ENCODE results near the gene GPR132. TPM values are rescaled to one million over a fixed set of nuclear protein-coding genes. Genes with fewer than 3 reads are reported as not detected.

GPR132 gene
- total and polyA plus RNA-seq, 7 donors, result 0.60 to 8.4 (median 1.9) TPM

- WGBS, 2 donors, result 91 to 93% methylated on average over 17 of the region's 17 CpGs
- Histone ChIP-seq H3K4me1 (peaks cover 0 to 7% (median 0%) of the 10 kb centered on the region in 4 donors), H3K27me3 (peaks cover 0 to 16% (median 5%) of the 10 kb centered on the region in 3 donors), H3K36me3 (no peaks in the 10 kb centered on the region), H3K9me3 (no peaks in the 10 kb centered on the region), H3K4me3 (no peak overlapping the region), H3K27ac (no peak overlapping the region)
- TF ChIP-seq POLR2AphosphoS5 (IDR thresholded peaks at IDR 0.05), result no peak
- no peak for TF ChIP-seq EP300 (IDR thresholded peaks at IDR 0.05)
- TF ChIP-seq POLR2A (IDR thresholded peaks at IDR 0.05), result no peak
- TF ChIP-seq, protein P1, sequence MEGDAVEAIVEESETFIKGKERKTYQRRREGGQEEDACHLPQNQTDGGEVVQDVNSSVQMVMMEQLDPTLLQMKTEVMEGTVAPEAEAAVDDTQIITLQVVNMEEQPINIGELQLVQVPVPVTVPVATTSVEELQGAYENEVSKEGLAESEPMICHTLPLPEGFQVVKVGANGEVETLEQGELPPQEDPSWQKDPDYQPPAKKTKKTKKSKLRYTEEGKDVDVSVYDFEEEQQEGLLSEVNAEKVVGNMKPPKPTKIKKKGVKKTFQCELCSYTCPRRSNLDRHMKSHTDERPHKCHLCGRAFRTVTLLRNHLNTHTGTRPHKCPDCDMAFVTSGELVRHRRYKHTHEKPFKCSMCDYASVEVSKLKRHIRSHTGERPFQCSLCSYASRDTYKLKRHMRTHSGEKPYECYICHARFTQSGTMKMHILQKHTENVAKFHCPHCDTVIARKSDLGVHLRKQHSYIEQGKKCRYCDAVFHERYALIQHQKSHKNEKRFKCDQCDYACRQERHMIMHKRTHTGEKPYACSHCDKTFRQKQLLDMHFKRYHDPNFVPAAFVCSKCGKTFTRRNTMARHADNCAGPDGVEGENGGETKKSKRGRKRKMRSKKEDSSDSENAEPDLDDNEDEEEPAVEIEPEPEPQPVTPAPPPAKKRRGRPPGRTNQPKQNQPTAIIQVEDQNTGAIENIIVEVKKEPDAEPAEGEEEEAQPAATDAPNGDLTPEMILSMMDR (IDR thresholded peaks at IDR 0.05), result no peak
- DNase-seq, result peak; percentile 9
- intact Hi-C loops (cut with DNase I), result no loop called here
Measured at GRCh38 chr14:105080161-105080560, 14.9 kb upstream of the GPR132 start.

DNA sequence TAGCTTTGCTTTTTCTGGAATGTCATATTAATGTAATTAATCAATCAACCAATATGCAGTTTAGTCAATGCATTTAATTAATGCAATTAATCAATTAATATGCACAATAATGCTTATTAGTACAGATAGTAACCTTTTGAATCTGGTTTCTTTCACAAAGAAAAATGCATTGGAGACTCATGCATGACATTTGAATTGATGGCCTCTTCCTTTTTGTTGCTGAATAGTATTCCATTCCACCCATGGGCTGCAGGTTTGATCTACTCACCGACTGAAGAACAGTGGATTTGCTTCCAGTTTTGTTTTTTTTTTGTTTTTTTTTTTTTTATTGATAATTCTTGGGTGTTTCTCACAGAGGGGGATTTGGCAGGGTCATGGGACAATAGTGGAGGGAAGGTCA, 13.1 kb upstream of the GPR132 start:
- Histone ChIP-seq H3K27me3 (peaks cover 6 to 33% (median 22%) of the 10 kb centered on the region in 3 donors), H3K9me3 (no peaks in the 10 kb centered on the region), H3K36me3 (no peaks in the 10 kb centered on the region), H3K27ac (no peak overlapping the region), H3K4me1 (peaks cover 0 to 7% (median 0%) of the 10 kb centered on the region in 4 donors), H3K4me3 (no peak overlapping the region)
- no peak for DNase-seq
- intact Hi-C loops (cut with DNase I), result no loop called here
- TF ChIP-seq POLR2A (IDR thresholded peaks at IDR 0.05) (no peak), POLR2AphosphoS5 (IDR thresholded peaks at IDR 0.05) (no peak), EP300 (IDR thresholded peaks at IDR 0.05) (no peak)
- TF ChIP-seq, protein P1 (IDR thresholded peaks at IDR 0.05), result no peak
- WGBS, 2 donors, result 77 to 87% methylated on average over 1 of the region's 1 CpG

DNA sequence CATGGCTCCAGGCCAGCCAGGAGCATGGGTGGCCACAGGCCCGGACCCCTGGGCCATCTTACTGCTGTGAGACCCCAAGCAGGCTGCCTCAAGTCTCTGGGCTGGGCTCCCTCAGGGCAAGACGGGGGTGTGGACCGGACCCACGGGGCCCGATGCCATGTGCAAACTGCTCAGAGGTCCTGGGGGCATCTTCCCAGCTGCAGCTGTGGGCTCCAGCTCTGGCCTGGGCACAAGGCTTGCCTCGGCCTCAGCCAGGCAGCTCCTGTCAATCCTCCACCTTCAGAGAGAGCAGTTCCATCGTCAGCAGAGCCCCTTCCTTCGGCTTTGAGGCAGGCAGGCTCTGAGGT, 12.4 kb upstream of the GPR132 start:
- H3K4me3 ChIP-seq, result no peak overlapping the region
- WGBS, 2 donors, result 47 to 80% methylated on average over 8 of the region's 8 CpGs
- H3K27ac ChIP-seq, result no peak overlapping the region
- peaks cover 0 to 7% (median 0%) of the 10 kb centered on the region in 4 donors for H3K4me1 ChIP-seq
- DNase-seq, result no peak
- no peaks in the 10 kb centered on the region for H3K36me3 ChIP-seq
- TF ChIP-seq EP300 (IDR thresholded peaks at IDR 0.05) (no peak), POLR2A (IDR thresholded peaks at IDR 0.05) (no peak), POLR2AphosphoS5 (IDR thresholded peaks at IDR 0.05) (no peak)
- TF ChIP-seq, protein P1 (IDR thresholded peaks at IDR 0.05), result no peak
- no peaks in the 10 kb centered on the region for H3K9me3 ChIP-seq
- H3K27me3 ChIP-seq, result peaks cover 13 to 40% (median 29%) of the 10 kb centered on the region in 3 donors
- intact Hi-C loops (cut with DNase I), result no loop called here

DNA sequence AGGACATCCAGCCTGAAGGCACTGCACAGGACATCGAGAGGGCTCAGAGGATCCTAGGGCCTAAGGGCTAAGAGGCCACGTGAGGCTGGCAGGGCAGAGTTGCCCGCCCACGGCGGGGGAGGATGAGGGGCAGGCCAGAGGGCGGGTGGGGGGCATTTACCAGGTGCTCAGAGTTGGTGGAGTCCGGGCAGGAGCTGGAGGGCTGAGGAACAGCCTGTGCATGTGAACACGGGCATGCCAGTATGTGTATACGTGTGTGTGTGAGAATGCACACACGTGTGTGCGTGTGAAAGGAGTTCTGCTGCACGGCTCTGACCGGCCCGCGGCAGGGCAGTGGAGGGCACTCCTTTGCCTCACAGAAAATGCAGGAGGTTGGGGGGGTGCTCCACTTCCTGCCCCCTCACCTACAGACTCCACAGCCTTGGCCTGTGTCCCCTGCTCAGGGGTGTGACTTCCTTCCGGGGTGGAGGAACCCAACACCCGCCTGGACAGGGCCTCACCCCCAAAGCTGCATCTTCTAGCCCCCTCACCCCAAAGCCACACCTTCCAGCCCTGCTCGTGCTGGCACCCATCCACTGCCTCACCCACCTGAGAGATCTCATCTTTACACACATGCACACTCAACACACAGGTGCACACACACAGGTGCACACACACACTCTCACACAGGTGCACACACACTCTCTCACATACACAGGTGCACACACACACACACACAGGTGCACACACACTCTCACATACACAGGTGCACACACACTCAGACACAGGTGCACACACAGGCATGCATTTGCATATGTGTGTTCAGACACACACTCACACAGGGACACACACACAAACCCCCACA, 11.8 kb upstream of the GPR132 start:
- H3K27ac ChIP-seq, result no peak overlapping the region
- WGBS, 2 donors, result 53 to 54% methylated on average over 18 of the region's 18 CpGs
- intact Hi-C loops (cut with DNase I), result no loop called here
- peaks cover 13 to 46% (median 35%) of the 10 kb centered on the region in 3 donors for H3K27me3 ChIP-seq
- TF ChIP-seq POLR2A (IDR thresholded peaks at IDR 0.05) (no peak), POLR2AphosphoS5 (IDR thresholded peaks at IDR 0.05) (no peak)
- peaks cover 0 to 7% (median 0%) of the 10 kb centered on the region in 4 donors for H3K4me1 ChIP-seq
- H3K9me3 ChIP-seq, result no peaks in the 10 kb centered on the region
- DNase-seq, result no peak
- no peaks in the 10 kb centered on the region for H3K36me3 ChIP-seq
- no peak overlapping the region for H3K4me3 ChIP-seq

- Histone ChIP-seq H3K4me1 (peaks cover 0 to 7% (median 0%) of the 10 kb centered on the region in 4 donors), H3K4me3 (no peak overlapping the region), H3K9me3 (no peaks in the 10 kb centered on the region), H3K27me3 (peaks cover 13 to 52% (median 41%) of the 10 kb centered on the region in 3 donors), H3K27ac (no peak overlapping the region), H3K36me3 (no peaks in the 10 kb centered on the region)
- DNase-seq, result no peak
- 85 to 89% methylated on average over 16 of the region's 16 CpGs for WGBS, 2 donors
- no peak for TF ChIP-seq POLR2A (IDR thresholded peaks at IDR 0.05)
- TF ChIP-seq, protein P1 (IDR thresholded peaks at IDR 0.05), result no peak
- TF ChIP-seq POLR2AphosphoS5 (IDR thresholded peaks at IDR 0.05), result no peak
- no peak for TF ChIP-seq EP300 (IDR thresholded peaks at IDR 0.05)
- intact Hi-C loops (cut with DNase I), result no loop called here
Measured at GRCh38 chr14:105076296-105076804, 11.1 kb upstream of the GPR132 start.
